VCaP (cell line): ENCODE data around the gene ANKLE1.

Experiments
- H3K27ac ChIP-seq: fragments of 450-650 bp; 2 replicates; pipeline ENCODE4 v1.5.1; 2017
- CTCF ChIP-seq: fragments of 450-650 bp; conservative IDR thresholded peaks from 2 replicates; pipeline ENCODE4 v1.5.1; 2017; ENCODE audit warnings: mild to moderate bottlenecking, moderate library complexity

The ANKLE1 gene

GRCh38 chr19:17332677-17333581 lies 51.2 kb downstream of the ANKLE1 start:
- TF ChIP-seq CTCF: no peak
- H3K27ac ChIP-seq: no peak overlapping the region

GRCh38 chr19:17333611-17334413 lies 52.1 kb downstream of the ANKLE1 start:
- H3K27ac ChIP-seq: peak overlapping the region; percentile 81
- no peak for TF ChIP-seq CTCF

- no peak for TF ChIP-seq CTCF
- peak within 1 kb of the TSS; percentile 81 for H3K27ac ChIP-seq
Observed at GRCh38 chr19:17334414-17335409, 53.0 kb downstream of the ANKLE1 start, which contains the start of gene ANO8. Gene ANO8 (minus strand): TSS chr19:17334855. CDS start chr19:17334670, 185 bp downstream.

GRCh38 chr19:17335575-17335974 lies 53.9 kb downstream of the ANKLE1 start:
- H3K27ac ChIP-seq: no peak overlapping the region; the same call in 1 of the 2 replicates
- TF ChIP-seq CTCF: no peak
